PC-3 (cell line): ENCODE data around the gene TPM1.

Experiments used
- CTCF ChIP-seq: fragments of 300-600 bp; sonication (generic); conservative IDR thresholded peaks from 2 replicates; pipeline ENCODE4 v1.5.1; 2017; ENCODE audit warnings: antibody characterized with exemption, low read depth, mild to moderate bottlenecking, low read length
- EZH2 ChIP-seq: fragments of 300-600 bp; sonication (generic); IDR thresholded peaks from one replicate; pipeline ENCODE4 v1.6.1; 2017; ENCODE audit warnings: antibody characterized with exemption, mild to moderate bottlenecking, low read length; ENCODE audit not compliant: unreplicated experiment

GRCh38 chr15:63061975-63062374, 19.4 kb downstream of the TPM1 start:
- TF ChIP-seq CTCF (no peak), EZH2 (no peak)
